Large intestine (tissue), 3 donors: ENCODE data around the gene NEMP1. TPM values are rescaled to one million over a fixed set of nuclear protein-coding genes. Genes with fewer than 3 reads are reported as not detected.

Experiments
- DNase-seq, 2 donors: peaks; one replicate each; pipeline versions ENCODE4 v3.0.0 to v3.0.0-alpha.2; 2013
- H3K27ac ChIP-seq: one replicate; pipeline ENCODE4 v1.5.1; 2013; ENCODE audit warnings: low read length
- H3K27me3 ChIP-seq: 2 replicates; pipeline ENCODE4 v1.6.1; 2013; ENCODE audit warnings: low read length; ENCODE audit not compliant: control insufficient read depth, insufficient read depth
- H3K36me3 ChIP-seq: 2 replicates; pipeline ENCODE4 v1.6.1; 2013; ENCODE audit warnings: low read length; ENCODE audit not compliant: control insufficient read depth, insufficient read depth
- H3K4me1 ChIP-seq: one replicate; pipeline ENCODE4 v1.6.1; 2013; ENCODE audit warnings: low read length; ENCODE audit not compliant: control insufficient read depth, insufficient read depth
- H3K4me3 ChIP-seq: one replicate; pipeline ENCODE4 v1.5.1; 2013; ENCODE audit warnings: low read length
- H3K9me3 ChIP-seq: one replicate; pipeline ENCODE4 v1.6.1; 2013; ENCODE audit warnings: mild to moderate bottlenecking, low read depth, low read length, moderate library complexity; ENCODE audit not compliant: control insufficient read depth
- WGBS: methylation state at CpG from one replicate; pipeline ENCODE4 v1.1.5; 2013; ENCODE audit warnings: low lambda C conversion rate; ENCODE audit not compliant: insufficient coverage; 5-methylcytosine and 5-hydroxymethylcytosine counted together
- polyA plus RNA-seq: library from polyadenylated mRNA; unstranded; fragments of 120-200 nt; gene quantifications from one replicate; pipeline ENCODE4 v1.2.1, GENCODE V29; 2013

The NEMP1 gene
- polyA plus RNA-seq, 1 donor, result 12.0 TPM

GRCh38 chr12:57106021-57106708 lies 27.6 kb upstream of the NEMP1 start:
- Histone ChIP-seq H3K27me3 (no peaks in the 10 kb centered on the region), H3K27ac (no peak overlapping the region), H3K4me1 (peaks cover 19% of the 10 kb centered on the region), H3K9me3 (no peaks in the 10 kb centered on the region), H3K36me3 (peaks cover 51% of the 10 kb centered on the region), H3K4me3 (no peak overlapping the region)
- DNase-seq, result no peak
- no CpG with 5 or more reads among the region's 9 CpGs for WGBS

- H3K4me1 ChIP-seq, result peaks cover 21% of the 10 kb centered on the region
- peaks cover 55% of the 10 kb centered on the region for H3K36me3 ChIP-seq
- H3K27ac ChIP-seq, result no peak overlapping the region
- H3K27me3 ChIP-seq, result no peaks in the 10 kb centered on the region
- 80% methylated on average over 1 of the region's 14 CpGs for WGBS
- no peaks in the 10 kb centered on the region for H3K9me3 ChIP-seq
- DNase-seq, result no peak
- H3K4me3 ChIP-seq, result no peak overlapping the region
These were observed 26.6 kb upstream of the NEMP1 start for GRCh38 chr12:57105011-57105753.

- Histone ChIP-seq H3K4me1 (peaks cover 15% of the 10 kb centered on the region), H3K27me3 (no peaks in the 10 kb centered on the region), H3K36me3 (peaks cover 63% of the 10 kb centered on the region), H3K27ac (no peak overlapping the region), H3K4me3 (no peak overlapping the region), H3K9me3 (no peaks in the 10 kb centered on the region)
- WGBS, result no CpG with 5 or more reads among the region's 12 CpGs
- no peak for DNase-seq
These were observed 25.8 kb upstream of the NEMP1 start for GRCh38 chr12:57104292-57104910.

DNA sequence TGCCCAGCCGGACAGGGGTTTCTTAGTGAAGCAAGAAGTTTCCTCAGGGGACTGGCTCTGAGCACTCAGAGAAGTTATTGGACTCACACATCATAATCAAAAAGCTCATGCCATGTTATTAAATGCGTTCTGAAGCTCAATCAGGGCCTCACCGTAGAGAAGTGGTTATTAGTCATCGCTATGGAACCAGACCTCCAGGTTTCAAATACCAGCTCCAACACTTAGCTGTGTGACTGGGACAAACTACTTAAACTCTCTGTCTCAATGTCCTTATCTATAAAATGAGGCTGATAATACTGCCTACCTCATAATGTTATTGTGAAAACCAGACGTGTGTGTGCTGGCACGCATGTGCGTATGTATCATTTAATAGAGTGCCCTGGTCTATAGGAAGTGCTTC lies 25.3 kb upstream of the NEMP1 start:
- Histone ChIP-seq H3K4me1 (peaks cover 13% of the 10 kb centered on the region), H3K4me3 (no peak overlapping the region), H3K27ac (no peak overlapping the region), H3K36me3 (peaks cover 68% of the 10 kb centered on the region), H3K27me3 (no peaks in the 10 kb centered on the region), H3K9me3 (no peaks in the 10 kb centered on the region)
- WGBS, result 57% methylated on average over 1 of the region's 7 CpGs
- no peak for DNase-seq

GRCh38 chr12:57101892-57102695 lies 23.5 kb upstream of the NEMP1 start:
- DNase-seq, result peak; percentile 82 to 91
- Histone ChIP-seq H3K4me1 (peaks cover 13% of the 10 kb centered on the region), H3K27ac (peak overlapping the region; percentile 96), H3K4me3 (no peak overlapping the region), H3K36me3 (peaks cover 73% of the 10 kb centered on the region), H3K27me3 (no peaks in the 10 kb centered on the region), H3K9me3 (no peaks in the 10 kb centered on the region)
- WGBS, result no CpG with 5 or more reads among the region's 15 CpGs

GRCh38 chr12:57099766-57100165 lies 21.2 kb upstream of the NEMP1 start:
- no peaks in the 10 kb centered on the region for H3K27me3 ChIP-seq
- H3K36me3 ChIP-seq, result peaks cover 73% of the 10 kb centered on the region
- no peak overlapping the region for H3K27ac ChIP-seq
- no CpG with 5 or more reads among the region's 12 CpGs for WGBS
- H3K4me3 ChIP-seq, result no peak overlapping the region
- H3K4me1 ChIP-seq, result peaks cover 13% of the 10 kb centered on the region
- H3K9me3 ChIP-seq, result no peaks in the 10 kb centered on the region
- no peak for DNase-seq

- Histone ChIP-seq H3K9me3 (no peaks in the 10 kb centered on the region), H3K4me3 (no peak overlapping the region), H3K4me1 (peaks cover 13% of the 10 kb centered on the region), H3K27ac (no peak overlapping the region), H3K36me3 (peaks cover 73% of the 10 kb centered on the region), H3K27me3 (no peaks in the 10 kb centered on the region)
- WGBS, result no CpG with 5 or more reads among the region's 11 CpGs
- DNase-seq, result no peak
These were observed 20.6 kb upstream of the NEMP1 start for GRCh38 chr12:57099047-57099714.

DNA sequence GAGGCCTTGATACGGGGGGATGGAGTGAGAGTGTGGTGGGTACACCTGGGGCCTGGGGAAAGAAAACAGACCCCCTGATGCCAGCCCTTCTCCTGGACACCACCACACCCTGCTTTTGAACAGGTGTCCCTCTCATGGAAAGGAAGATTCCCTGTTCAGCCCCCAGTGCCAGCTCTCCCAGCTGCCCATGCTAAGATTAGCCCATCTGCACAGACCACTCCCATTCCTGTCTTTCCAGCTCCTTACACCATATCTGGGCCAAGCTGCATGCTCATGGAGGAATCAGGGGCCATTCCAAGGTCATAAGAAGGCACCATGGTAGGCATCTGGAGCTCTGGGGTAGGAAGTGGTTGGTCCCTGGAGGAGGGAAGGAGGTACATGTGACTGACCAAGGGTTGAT lies 20.0 kb upstream of the NEMP1 start:
- H3K4me3 ChIP-seq, result no peak overlapping the region
- H3K27ac ChIP-seq, result no peak overlapping the region
- no CpG with 5 or more reads among the region's 1 CpG for WGBS
- no peaks in the 10 kb centered on the region for H3K9me3 ChIP-seq
- H3K27me3 ChIP-seq, result no peaks in the 10 kb centered on the region
- peaks cover 71% of the 10 kb centered on the region for H3K36me3 ChIP-seq
- DNase-seq, result no peak
- H3K4me1 ChIP-seq, result peaks cover 15% of the 10 kb centered on the region

DNA sequence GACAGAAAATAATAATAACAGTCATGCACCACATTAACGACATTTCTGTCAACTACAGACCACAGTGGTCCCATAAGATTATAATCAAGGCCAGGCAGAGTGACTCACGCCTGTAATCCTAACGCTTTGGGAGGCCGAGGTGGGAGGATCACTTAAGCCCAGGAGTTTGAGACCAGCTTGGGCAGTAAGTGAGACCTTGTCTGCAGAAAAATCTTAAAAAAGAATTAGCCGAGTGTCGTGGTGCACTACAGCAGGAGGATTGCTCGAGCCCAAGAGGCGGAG lies 18.9 kb upstream of the NEMP1 start:
- H3K36me3 ChIP-seq, result peaks cover 77% of the 10 kb centered on the region
- no peak overlapping the region for H3K4me3 ChIP-seq
- no peak for DNase-seq
- peaks cover 12% of the 10 kb centered on the region for H3K4me1 ChIP-seq
- no peaks in the 10 kb centered on the region for H3K27me3 ChIP-seq
- no peaks in the 10 kb centered on the region for H3K9me3 ChIP-seq
- no peak overlapping the region for H3K27ac ChIP-seq
- no CpG with 5 or more reads among the region's 8 CpGs for WGBS
